Fibroblast of villous mesenchyme (primary cell): ENCODE results near the gene TMEM51. TPM values are rescaled to one million over a fixed set of nuclear protein-coding genes. Genes with fewer than 3 reads are reported as not detected.

Experiments
- DNase-seq: peaks from one replicate; pipeline ENCODE4 v3.0.0-alpha.2; 2010; ENCODE audit warnings: low read depth
- H3K4me3 ChIP-seq: 2 replicates; pipeline ENCODE4 v1.5.1; 2011; ENCODE audit warnings: low read depth, mild to moderate bottlenecking, low read length
- CTCF ChIP-seq: IDR thresholded peaks from 2 replicates; pipeline ENCODE4 v1.5.1; 2012; ENCODE audit warnings: low read depth, mild to moderate bottlenecking, low read length; ENCODE audit not compliant: insufficient read depth
- total RNA-seq: library from RNA; depleted of rRNA; stranded (reverse); fragments of >200 nt; gene quantifications from 2 replicates; pipeline ENCODE4 v1.2.3, GENCODE V29; 2012

The TMEM51 gene
- total RNA-seq, 1 donor: 18.6 TPM

DNA sequence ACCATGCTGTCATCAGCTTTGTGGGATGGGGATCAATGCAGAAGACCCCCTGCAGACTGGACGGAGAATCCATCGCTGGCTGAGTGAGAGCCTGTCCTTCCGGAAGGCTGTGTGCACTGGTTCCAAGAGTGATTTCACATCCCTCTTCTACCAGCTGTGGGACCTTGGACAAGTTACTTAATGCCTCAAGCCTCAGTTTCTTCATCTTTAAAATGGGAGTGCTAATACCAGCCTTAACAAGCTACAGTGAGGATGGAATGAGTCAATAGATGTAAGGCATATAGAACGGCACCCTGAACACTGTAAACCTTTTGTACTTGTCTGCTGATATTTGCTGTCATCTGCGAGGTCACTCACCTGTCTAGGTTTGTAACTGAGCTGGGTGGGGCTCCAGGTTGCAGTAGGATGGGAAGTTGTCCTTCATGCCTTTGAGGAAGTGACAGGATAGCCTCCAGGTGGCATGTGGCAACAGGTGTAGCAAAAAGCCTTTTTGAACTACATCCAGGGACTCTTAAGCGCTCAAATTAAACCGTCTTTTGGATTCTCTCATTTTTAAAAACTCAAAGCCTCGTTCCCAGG is 27.5 kb downstream of the TMEM51 start:
- H3K4me3 ChIP-seq: no peak overlapping the region
- DNase-seq: no peak
- no peak for TF ChIP-seq CTCF

DNA sequence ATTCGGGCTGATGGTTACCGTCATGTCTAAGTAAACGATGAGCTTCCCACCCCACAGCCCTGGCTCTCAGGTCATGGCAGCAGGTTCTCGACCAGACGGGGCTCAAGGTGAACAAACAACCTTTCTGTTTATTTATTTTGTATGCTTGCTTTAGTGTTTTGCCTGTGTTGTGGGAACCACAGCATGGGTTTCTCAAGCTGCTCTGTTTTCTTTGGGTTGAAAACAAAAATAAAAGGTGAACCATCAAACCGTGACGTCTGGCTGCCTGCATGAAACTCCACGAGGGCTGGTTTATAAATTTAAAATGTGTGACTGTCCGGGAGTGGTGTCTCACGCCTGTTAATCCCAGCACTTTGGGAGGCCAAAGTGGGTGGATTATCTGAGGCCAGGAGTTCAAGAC is 28.0 kb downstream of the TMEM51 start:
- DNase-seq: no peak
- H3K4me3 ChIP-seq: no peak overlapping the region
- no peak for TF ChIP-seq CTCF

DNA sequence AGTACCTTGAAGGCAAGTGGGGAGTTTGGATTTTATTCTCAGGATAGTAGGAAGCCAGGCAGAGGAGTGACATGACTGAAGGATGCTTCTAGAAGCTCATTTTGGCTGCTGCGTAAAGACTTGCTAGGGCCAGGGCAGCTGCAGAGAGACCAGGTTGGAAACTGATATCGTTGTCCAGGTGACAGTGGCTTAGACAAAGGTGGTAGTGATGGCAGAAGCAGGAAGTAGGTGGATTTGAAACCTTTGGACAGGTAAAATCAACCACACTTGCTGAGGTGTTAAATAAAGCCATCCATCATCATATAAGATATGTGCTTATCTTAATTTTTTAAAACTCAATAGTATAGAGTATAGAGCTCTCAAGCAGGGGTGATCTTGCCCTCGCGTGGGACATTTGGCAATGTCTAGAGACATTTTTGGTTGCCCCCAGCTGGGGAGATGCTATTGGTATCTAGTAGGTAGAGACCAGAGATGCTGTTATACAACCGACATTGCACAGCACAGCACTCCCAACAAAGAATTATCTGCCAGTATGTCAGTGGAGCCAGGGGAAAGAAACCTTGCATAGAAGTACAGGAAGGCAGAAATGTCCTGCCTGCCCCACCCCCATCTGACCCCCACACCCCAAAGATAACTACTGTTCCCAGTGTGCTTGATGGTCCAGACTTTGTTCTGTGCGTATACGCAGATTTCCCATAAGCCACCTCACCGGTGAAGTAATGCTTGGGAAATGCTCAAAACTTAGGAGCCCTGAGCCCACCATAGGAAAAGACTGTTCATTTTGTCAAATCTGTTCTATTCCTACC is 31.1 kb downstream of the TMEM51 start:
- H3K4me3 ChIP-seq: no peak overlapping the region
- DNase-seq: no peak
- TF ChIP-seq CTCF: no peak

DNA sequence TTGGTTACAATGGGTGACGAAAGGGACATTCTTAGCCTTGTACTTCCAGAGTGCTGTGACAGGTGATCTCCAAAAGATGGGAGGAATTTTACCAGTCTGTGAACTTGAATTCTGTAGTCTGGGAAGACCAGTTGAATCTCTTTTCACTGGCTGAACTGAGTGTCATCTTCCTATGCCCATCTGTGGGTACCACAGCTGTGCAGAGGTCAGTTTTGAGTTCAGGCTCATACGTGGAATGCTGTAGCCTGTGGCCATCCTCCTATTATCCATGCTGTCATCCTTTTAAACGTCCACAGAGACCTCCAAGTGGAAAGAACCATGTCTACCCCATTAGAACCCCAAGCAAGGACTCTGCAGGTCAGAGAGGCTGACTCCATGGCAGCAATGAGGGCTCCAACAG is 32.1 kb downstream of the TMEM51 start:
- no peak for DNase-seq
- no peak for TF ChIP-seq CTCF
- H3K4me3 ChIP-seq: no peak overlapping the region

DNA sequence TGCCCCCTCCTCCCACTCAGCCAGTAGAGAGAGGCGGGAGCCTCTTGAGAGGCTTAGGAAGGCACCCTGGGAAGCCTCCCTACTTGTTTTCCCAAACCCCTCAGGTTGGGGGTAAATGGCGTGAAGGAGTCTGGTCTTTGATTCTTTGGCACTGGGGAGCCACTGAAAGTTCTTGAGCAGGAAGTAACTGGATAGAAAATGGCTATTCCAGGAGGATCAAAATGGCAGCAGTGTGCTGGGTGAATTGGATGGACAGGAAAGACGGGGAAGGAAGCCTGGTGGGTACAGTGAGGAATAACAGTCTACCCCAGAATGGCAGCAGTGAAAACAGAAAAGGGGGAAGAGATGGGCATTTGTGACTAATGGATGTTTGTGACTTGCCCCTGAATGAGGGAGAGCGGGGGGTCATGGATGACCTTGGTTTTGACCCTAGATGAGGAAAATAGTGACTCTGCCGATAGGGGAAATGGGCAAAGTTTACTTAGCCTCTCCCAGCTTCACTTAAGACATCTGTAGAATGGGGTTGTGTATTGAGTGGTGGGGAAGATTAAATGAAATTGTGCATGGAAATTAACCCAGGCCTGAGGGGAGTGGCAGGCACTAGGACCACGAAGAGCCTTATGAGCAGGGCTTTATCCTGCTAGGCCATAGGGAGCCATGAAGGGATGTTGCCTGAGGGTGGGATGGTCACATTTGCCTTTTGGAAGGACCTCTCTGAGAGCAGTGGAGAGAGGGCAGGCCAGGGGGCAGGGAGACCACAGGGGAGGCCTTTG is 32.7 kb downstream of the TMEM51 start:
- TF ChIP-seq CTCF: no peak
- H3K4me3 ChIP-seq: no peak overlapping the region
- DNase-seq: no peak

DNA sequence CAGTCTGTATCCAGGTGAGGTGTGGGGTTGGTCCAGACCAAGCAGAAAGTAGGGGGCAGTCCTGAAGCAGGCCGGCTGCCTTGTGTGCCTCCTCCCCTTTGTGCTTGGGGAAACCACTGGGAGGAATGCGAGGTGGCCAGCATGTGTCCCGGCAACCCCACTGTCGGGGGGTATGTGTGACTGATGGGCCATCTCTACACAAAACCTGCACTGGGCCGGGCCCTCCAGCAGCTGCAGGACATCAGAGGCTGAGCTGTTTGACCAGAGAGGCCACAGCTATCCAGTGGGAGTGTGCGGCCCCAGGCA is 33.3 kb downstream of the TMEM51 start:
- no peak for DNase-seq
- no peak overlapping the region for H3K4me3 ChIP-seq
- TF ChIP-seq CTCF: no peak
